Measurements from ENCODE around the gene KRT6B.
A peak's percentile ranks its signal among the peaks of the same experiment; 100 is the strongest.
"Not testable (repeated sequence)": the region's sequence is repeated elsewhere in the genome, so short reads cannot be mapped to it uniquely, and the experiment has no call there.

Gene KRT6B

DNA sequence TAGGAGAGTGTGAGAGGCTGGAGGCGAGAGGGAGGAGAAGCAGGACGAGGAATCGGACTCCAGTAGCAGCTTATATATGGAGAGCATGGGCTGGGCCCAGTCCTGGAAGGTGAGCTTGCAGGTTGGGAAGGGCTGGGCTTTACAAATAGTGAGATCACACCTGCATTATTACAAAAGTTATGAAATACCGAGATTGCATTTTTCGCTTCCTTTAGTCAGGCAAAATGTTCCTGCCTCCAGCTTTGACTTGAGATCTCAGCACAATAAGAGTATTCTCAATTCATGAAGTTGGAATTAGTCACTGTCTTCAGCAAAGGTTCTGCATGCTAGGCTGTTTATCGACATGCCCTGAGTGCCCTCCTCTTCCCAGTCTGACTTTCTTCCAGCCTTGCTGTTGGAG, at the start of gene KRT6B:
TSS of gene KRT6B (minus strand) at position 46 of the 400 bp plus-strand sequence. CDS start 68 bp downstream, outside the sequence.
- no peak within 1 kb of the TSS for H3K4me3 ChIP-seq (ENCODE audit: control insufficient read depth, low read depth, low read length)
- TF ChIP-seq, protein P1, sequence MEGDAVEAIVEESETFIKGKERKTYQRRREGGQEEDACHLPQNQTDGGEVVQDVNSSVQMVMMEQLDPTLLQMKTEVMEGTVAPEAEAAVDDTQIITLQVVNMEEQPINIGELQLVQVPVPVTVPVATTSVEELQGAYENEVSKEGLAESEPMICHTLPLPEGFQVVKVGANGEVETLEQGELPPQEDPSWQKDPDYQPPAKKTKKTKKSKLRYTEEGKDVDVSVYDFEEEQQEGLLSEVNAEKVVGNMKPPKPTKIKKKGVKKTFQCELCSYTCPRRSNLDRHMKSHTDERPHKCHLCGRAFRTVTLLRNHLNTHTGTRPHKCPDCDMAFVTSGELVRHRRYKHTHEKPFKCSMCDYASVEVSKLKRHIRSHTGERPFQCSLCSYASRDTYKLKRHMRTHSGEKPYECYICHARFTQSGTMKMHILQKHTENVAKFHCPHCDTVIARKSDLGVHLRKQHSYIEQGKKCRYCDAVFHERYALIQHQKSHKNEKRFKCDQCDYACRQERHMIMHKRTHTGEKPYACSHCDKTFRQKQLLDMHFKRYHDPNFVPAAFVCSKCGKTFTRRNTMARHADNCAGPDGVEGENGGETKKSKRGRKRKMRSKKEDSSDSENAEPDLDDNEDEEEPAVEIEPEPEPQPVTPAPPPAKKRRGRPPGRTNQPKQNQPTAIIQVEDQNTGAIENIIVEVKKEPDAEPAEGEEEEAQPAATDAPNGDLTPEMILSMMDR (conservative IDR thresholded peaks at IDR 0.05; ENCODE audit: control insufficient read depth, insufficient read depth, low read depth, low read length): no peak
- DNase-seq (ENCODE audit: low read depth): no peak

DNA sequence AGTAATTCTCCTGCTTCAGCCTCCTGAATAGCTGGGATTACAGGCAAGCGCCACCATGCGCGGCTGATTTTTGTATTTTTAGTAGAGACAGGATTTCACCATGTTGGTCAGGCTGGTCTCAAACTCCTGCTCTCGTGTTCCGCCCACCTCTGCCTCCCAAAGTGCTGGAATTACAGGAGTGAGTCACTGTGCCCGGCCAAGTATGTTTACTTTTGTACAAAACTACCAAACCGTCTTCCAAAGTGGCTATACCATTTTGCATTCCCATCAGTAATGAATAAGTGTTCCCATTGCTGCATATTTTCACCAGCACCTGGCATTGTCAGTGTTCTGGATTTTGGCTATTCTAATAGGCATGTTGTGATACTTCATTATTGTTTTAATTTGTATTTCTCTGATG, 49.5 kb upstream of the KRT6B start:
- peak; percentile 30 for DNase-seq (ENCODE audit: low read depth)
- TF ChIP-seq, protein P1 (conservative IDR thresholded peaks at IDR 0.05; ENCODE audit: control insufficient read depth, insufficient read depth, low read depth, low read length): no peak
- H3K4me3 ChIP-seq (ENCODE audit: control insufficient read depth, low read depth, low read length): no peak overlapping the region

DNA sequence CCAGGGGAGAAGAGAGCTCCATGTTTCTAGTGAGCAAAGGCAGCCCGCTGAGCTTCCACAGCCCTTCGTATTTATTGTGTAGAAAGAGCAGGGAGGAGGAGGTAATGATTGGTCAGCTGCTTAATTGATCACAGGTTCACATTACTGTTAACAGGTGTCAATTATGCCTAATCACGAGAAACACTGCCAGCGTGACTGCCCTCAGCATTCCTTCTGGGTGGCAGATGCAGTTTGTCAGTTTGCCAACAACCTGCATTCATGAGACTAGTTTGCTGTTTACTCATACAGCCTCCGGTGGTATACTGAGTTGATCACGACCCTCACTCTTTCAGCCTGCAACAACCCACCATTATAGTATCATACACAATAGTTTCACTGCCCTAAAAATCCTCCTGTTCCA, 48.6 kb upstream of the KRT6B start:
- DNase-seq (ENCODE audit: low read depth); H3K4me3 ChIP-seq (ENCODE audit: control insufficient read depth, low read depth, low read length): not testable (repeated sequence)

DNA sequence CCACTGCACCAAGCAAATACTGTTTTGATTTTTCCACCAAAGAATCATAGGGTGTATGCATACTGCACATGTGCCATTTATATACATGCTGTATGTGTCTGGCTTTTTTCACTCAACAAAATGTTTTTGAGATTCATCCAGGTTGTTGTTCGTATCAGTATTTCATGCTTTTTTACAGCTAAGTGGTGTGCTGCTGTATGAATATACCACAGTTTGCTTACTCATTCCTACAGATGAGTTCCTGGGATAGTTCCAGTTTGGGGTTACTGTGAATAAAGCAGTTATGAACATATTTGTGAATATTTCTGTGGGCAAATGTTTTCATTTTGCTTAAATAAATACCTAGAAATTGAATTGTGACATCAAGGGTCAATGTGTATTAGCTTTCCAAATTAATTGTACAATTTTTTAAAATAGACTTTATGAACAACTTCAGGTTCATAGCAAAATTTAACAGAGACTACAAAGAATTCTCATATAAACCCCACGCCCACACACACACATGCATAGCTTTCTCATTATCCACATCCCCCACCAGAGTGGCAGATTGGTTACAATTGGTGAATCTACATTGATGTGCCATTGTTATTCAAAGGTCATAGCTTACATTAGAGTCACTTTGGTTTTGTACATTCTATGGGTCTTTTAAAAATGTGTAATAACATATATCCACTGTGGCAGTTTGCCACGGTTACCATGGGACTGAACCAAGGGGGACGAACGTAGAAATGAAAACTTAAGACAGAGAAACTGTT, 48.0 kb upstream of the KRT6B start:
- peak; percentile 77 for DNase-seq (ENCODE audit: low read depth)
- TF ChIP-seq, protein P1 (conservative IDR thresholded peaks at IDR 0.05; ENCODE audit: control insufficient read depth, insufficient read depth, low read depth, low read length): no peak
- H3K4me3 ChIP-seq (ENCODE audit: control insufficient read depth, low read depth, low read length): no peak overlapping the region

DNA sequence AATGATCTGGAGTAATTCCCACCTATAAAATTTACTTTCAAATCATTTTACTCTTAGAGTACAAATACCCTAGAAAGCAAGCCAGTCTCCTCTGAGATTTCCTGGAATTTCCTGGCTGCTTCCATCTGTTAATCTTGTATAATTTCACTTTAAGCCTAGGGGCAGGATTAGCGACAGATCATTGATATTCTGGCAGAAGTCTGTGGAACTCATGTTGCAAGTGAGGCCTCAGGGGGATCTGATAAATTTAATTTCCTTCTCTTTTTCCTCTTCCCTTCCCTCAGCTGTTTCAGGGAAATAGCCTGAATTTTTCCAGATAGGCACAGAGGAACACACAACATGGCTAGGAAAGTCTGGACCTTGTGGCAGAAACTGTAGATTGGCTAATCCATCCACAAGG, 47.0 kb upstream of the KRT6B start:
- no peak for DNase-seq (ENCODE audit: low read depth)
- TF ChIP-seq, protein P1 (conservative IDR thresholded peaks at IDR 0.05; ENCODE audit: control insufficient read depth, insufficient read depth, low read depth, low read length): no peak
- H3K4me3 ChIP-seq (ENCODE audit: control insufficient read depth, low read depth, low read length): no peak overlapping the region

DNA sequence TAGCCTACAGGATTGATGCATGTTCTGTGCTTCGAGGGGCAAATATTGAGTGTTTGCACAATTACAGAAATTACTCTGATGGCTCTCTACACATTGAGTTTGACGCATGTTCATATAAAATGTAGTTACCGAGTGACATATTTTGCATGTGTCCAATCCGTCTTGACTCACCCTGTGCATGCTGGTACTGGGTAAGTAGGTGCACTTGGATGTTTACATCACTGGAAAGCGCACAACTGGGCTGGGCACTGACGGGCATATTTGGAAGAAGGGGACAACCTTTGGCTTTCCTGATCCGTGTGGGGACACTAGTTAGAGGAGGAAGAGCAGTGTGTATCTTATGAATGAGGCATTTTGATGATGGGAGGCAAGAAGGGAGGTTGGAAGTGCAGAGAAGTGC, 46.0 kb upstream of the KRT6B start:
- H3K4me3 ChIP-seq (ENCODE audit: control insufficient read depth, low read depth, low read length): no peak overlapping the region
- no peak for DNase-seq (ENCODE audit: low read depth)
- TF ChIP-seq, protein P1 (conservative IDR thresholded peaks at IDR 0.05; ENCODE audit: control insufficient read depth, insufficient read depth, low read depth, low read length): no peak

DNA sequence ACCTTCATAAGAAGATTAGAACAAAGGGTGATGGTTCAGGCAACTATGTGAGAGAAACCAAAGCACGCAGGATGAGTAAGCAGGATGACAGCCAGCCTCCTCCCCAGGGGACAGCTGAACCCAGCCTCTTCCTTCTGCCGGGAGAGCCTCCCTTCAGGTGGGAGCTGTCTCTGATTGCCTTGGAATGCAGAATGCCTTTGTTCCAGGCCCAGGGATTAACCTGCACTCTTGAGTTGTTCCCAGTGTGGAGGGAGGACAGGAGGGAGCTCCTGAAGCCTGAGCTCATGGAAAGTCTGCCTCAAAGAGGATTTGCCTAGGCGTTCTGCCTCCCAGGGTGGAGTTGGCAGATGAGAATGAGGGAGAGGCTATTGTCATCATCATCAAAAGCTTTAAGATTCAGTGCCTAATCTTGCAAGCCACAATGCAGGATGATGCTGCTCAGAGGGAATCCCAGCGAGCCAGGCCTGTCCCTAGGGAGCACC, 44.7 kb upstream of the KRT6B start:
- TF ChIP-seq, protein P1 (conservative IDR thresholded peaks at IDR 0.05; ENCODE audit: control insufficient read depth, insufficient read depth, low read depth, low read length): no peak
- DNase-seq (ENCODE audit: low read depth): peak; percentile 95
- H3K4me3 ChIP-seq (ENCODE audit: control insufficient read depth, low read depth, low read length): no peak overlapping the region
